NB4 (cell line): ENCODE data around the gene NDUFA6.
"Not testable (repeated sequence)": the region's sequence is repeated elsewhere in the genome, so short reads cannot be mapped to it uniquely, and the experiment has no call there.

Source experiments
- POLR2A ChIP-seq: IDR thresholded peaks from 2 replicates; pipeline ENCODE4 v1.6.1; 2011; ENCODE audit warnings: mild to moderate bottlenecking; ENCODE audit not compliant: insufficient read length; ENCODE audit errors: extremely low read depth
- TF ChIP-seq, protein P1 (sequence below): IDR thresholded peaks from one replicate; pipeline ENCODE4 v1.5.1; 2012; ENCODE audit warnings: low read depth, low read length
- TF ChIP-seq, protein P2 (sequence below): IDR thresholded peaks from 2 replicates; pipeline ENCODE4 v1.6.1; 2011; ENCODE audit warnings: low read depth, low read length

DNA sequence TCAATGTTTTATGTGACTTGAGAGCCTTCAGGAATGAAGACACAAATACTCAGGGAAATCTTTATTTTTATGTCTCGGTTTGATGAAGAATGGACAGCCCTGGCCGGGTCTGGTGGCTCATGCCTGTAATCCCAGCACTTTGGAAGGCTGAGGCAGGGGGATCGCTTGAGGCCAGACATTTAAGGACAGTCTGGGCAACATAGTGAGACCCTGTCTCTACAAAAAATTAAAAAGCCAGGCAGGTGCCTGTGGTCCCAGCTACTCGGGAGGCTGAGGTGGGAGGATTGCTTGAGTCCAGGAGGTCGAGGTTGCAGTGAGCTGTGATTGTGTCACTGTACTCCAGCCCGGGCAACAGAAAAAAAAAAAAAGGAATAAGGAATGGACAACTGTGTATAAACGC, 19.1 kb downstream of the NDUFA6 start:
- TF ChIP-seq, protein P1, sequence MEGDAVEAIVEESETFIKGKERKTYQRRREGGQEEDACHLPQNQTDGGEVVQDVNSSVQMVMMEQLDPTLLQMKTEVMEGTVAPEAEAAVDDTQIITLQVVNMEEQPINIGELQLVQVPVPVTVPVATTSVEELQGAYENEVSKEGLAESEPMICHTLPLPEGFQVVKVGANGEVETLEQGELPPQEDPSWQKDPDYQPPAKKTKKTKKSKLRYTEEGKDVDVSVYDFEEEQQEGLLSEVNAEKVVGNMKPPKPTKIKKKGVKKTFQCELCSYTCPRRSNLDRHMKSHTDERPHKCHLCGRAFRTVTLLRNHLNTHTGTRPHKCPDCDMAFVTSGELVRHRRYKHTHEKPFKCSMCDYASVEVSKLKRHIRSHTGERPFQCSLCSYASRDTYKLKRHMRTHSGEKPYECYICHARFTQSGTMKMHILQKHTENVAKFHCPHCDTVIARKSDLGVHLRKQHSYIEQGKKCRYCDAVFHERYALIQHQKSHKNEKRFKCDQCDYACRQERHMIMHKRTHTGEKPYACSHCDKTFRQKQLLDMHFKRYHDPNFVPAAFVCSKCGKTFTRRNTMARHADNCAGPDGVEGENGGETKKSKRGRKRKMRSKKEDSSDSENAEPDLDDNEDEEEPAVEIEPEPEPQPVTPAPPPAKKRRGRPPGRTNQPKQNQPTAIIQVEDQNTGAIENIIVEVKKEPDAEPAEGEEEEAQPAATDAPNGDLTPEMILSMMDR: not testable (repeated sequence)
- TF ChIP-seq POLR2A: not testable (repeated sequence)
- TF ChIP-seq, protein P2, sequence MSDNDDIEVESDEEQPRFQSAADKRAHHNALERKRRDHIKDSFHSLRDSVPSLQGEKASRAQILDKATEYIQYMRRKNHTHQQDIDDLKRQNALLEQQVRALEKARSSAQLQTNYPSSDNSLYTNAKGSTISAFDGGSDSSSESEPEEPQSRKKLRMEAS: not testable (repeated sequence)
